Kidney glomerular epithelial cell (primary cell): Measurements from ENCODE around the gene SNTG2.
"Not testable (repeated sequence)": the region's sequence is repeated elsewhere in the genome, so short reads cannot be mapped to it uniquely, and the experiment has no call there.

ENCODE experiments used
- DNase-seq: peaks from one replicate; lab custom pipeline; 2025; lab: John Stamatoyannopoulos, UW

Gene SNTG2

GRCh38 chr2:1099418-1099817 lies 148.8 kb downstream of the SNTG2 start:
- no peak for DNase-seq

GRCh38 chr2:1101011-1101782 lies 150.5 kb downstream of the SNTG2 start:
- DNase-seq, result no peak

- DNase-seq, result no peak
Measured at GRCh38 chr2:1101982-1102590, 151.4 kb downstream of the SNTG2 start.

GRCh38 chr2:1104364-1104763 lies 153.7 kb downstream of the SNTG2 start:
- DNase-seq, result no peak

GRCh38 chr2:1106344-1106743 lies 155.7 kb downstream of the SNTG2 start:
- not testable (repeated sequence) for DNase-seq

GRCh38 chr2:1115843-1116539 lies 165.3 kb downstream of the SNTG2 start:
- no peak for DNase-seq

DNA sequence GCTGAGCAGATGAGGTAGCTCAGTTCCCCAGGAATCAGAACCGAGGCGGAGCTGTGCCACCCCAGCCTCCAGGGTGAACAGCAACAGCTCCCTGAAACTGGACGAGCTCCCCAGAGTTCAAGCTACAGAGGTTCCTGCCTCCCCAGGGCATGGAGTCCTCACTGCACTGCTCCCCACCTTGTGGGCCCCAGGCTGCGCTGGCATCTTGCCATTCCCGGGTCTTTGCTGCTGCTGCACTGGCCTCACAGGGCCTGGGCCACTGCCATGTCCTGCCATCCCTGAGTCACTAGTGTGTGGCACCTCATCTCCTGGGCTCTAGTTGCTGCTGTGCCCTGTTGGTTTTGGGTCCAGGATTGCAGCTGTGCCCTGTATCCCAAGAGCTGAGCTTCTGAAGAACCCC lies 166.9 kb downstream of the SNTG2 start:
- no peak for DNase-seq

GRCh38 chr2:1125217-1125616 lies 174.6 kb downstream of the SNTG2 start:
- no peak for DNase-seq

GRCh38 chr2:1125633-1126370 lies 175.2 kb downstream of the SNTG2 start:
- no peak for DNase-seq

- DNase-seq, result no peak
Measured at GRCh38 chr2:1129982-1130381, 179.3 kb downstream of the SNTG2 start.

GRCh38 chr2:1130922-1131321 lies 180.3 kb downstream of the SNTG2 start:
- DNase-seq, result no peak

DNA sequence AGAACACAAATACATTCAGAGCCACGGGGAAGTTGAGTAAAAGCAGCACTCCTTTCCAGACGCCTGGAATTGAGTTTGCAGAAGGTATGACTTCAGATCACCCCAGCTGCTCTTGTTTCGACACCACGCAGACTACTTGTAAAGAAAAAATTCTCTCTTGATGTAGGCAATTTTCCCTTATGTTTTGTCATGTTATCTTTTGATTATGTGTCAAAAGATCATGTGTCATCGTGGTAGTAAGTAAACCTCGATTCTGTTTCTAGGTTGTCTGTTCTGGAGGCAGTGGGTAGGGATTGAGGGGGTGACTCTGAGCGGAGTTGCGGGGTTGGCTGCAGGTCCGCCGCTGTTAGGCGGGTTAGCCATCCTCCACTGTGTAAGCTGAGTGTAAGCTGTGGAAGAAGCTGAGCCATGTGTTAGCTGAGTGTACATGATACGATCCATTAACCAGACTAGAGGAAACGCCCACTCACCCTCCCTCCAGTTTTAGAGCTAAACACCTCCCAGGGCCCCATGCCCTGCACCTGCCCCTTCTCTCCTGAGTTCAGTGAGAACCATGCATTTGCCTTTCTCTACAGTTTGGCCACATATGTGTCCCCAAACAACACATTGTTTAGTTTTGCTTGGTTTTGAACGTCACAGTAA lies 181.8 kb downstream of the SNTG2 start:
- DNase-seq, result peak; percentile 50

- not testable (repeated sequence) for DNase-seq
Measured at GRCh38 chr2:1133896-1134295, 183.2 kb downstream of the SNTG2 start.

- DNase-seq, result no peak
Measured at GRCh38 chr2:1134629-1135028, 184.0 kb downstream of the SNTG2 start.

- no peak for DNase-seq
Measured at GRCh38 chr2:1136067-1136466, 185.4 kb downstream of the SNTG2 start.

DNA sequence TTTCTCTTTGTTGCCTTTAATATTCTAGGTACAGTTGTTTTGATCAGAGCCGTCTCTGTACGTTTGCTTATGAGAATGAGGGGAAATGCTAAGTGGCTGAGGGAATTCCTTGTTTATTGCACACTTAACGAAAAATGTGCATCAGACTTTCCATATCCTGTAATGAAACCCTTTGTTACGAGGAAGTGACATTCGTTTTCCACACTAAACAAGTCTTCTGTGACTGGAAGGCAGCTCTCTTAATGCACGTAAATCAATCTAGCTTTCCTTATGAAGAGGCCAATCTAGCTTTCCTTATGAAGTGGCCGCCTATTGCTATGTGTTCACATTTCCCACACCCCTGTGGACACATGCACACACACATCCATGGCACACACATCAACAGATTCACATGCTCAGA lies 186.2 kb downstream of the SNTG2 start:
- no peak for DNase-seq

GRCh38 chr2:1137264-1137663 lies 186.6 kb downstream of the SNTG2 start:
- no peak for DNase-seq

GRCh38 chr2:1137913-1138391 lies 187.3 kb downstream of the SNTG2 start:
- DNase-seq, result no peak

GRCh38 chr2:1140389-1141003 lies 189.8 kb downstream of the SNTG2 start:
- DNase-seq, result no peak

- no peak for DNase-seq
Measured at GRCh38 chr2:1141079-1141478, 190.4 kb downstream of the SNTG2 start.

- no peak for DNase-seq
Measured at GRCh38 chr2:1143129-1143528, 192.5 kb downstream of the SNTG2 start.
